HepG2 (cell line): ENCODE results near the gene LAMTOR2. TPM values are rescaled to one million over a fixed set of nuclear protein-coding genes. Genes with fewer than 3 reads are reported as not detected.

ENCODE experiments used
- ARID4A ChIP-seq: sonication (generic); formaldehyde crosslinking; IDR thresholded peaks from 2 replicates; pipeline ENCODE4 v1.5.0; 2020; ENCODE audit warnings: mild to moderate bottlenecking, missing genetic modification reagents, borderline replicate concordance
- GFI1 ChIP-seq: sonication (generic); formaldehyde crosslinking; IDR thresholded peaks from 2 replicates; pipeline ENCODE4 v1.5.0; 2020; ENCODE audit warnings: missing genetic modification reagents, mild to moderate bottlenecking, borderline replicate concordance
- IRX3 ChIP-seq: sonication (generic); formaldehyde crosslinking; IDR thresholded peaks from 2 replicates; pipeline ENCODE4 v1.8.1; 2023; ENCODE audit warnings: mild to moderate bottlenecking, low read depth, missing genetic modification reagents, borderline replicate concordance
- MAFF ChIP-seq: IDR thresholded peaks from 2 replicates; pipeline ENCODE4 v1.6.1; 2011; ENCODE audit warnings: low read depth, low read length, improper control_type of control experiment
- MATR3 ChIP-seq: sonication (generic); formaldehyde crosslinking; IDR thresholded peaks from 2 replicates; pipeline ENCODE4 v1.4.0; 2020; ENCODE audit warnings: missing genetic modification reagents
- NFIB ChIP-seq: sonication (generic); formaldehyde crosslinking; IDR thresholded peaks from 2 replicates; pipeline ENCODE4 v1.9.0; 2021; ENCODE audit warnings: missing genetic modification reagents, mild to moderate bottlenecking, borderline replicate concordance
- NR2F6 ChIP-seq, 2 experiments: IDR thresholded peaks; 2 replicates each; pipeline ENCODE4 v1.6.1; 2016; ENCODE audit warnings: antibody characterized with exemption in 1 of 2, mild to moderate bottlenecking in 1 of 2
- RBAK ChIP-seq: sonication (generic); formaldehyde crosslinking; IDR thresholded peaks from 2 replicates; pipeline ENCODE4 v1.5.1; 2020; ENCODE audit warnings: mild to moderate bottlenecking, missing genetic modification reagents
- RXRB ChIP-seq: IDR thresholded peaks from 2 replicates; pipeline ENCODE4 v1.6.1; 2016; ENCODE audit warnings: borderline replicate concordance, missing genetic modification reagents, missing compliant biosample characterization
- U2AF2 ChIP-seq: fragments of 200-400 bp; formaldehyde crosslinking; IDR thresholded peaks from 2 replicates; pipeline ENCODE4 v1.6.1; 2017; ENCODE audit warnings: low read depth, mild to moderate bottlenecking, low read length
- ZFP82 ChIP-seq: sonication (generic); formaldehyde crosslinking; IDR thresholded peaks from 2 replicates; pipeline ENCODE4 v1.5.1; 2020; ENCODE audit warnings: mild to moderate bottlenecking, missing genetic modification reagents, borderline replicate concordance
- ZNF101 ChIP-seq: sonication (generic); formaldehyde crosslinking; IDR thresholded peaks from 2 replicates; pipeline ENCODE4 v1.4.0; 2020; ENCODE audit warnings: mild to moderate bottlenecking, low read depth, missing genetic modification reagents, borderline replicate concordance
- ZNF326 ChIP-seq: sonication (generic); formaldehyde crosslinking; IDR thresholded peaks from 2 replicates; pipeline ENCODE4 v1.4.0; 2020; ENCODE audit warnings: missing genetic modification reagents, borderline replicate concordance
- ZNF558 ChIP-seq: sonication (generic); formaldehyde crosslinking; IDR thresholded peaks from 2 replicates; pipeline ENCODE4 v1.9.0; 2022; ENCODE audit warnings: mild to moderate bottlenecking, missing genetic modification reagents, borderline replicate concordance
- ZNF567 ChIP-seq: sonication (generic); formaldehyde crosslinking; IDR thresholded peaks from 2 replicates; pipeline ENCODE4 v1.8.1; 2023; ENCODE audit warnings: mild to moderate bottlenecking, missing genetic modification reagents, borderline replicate concordance
- ZNF746 ChIP-seq: sonication (generic); formaldehyde crosslinking; IDR thresholded peaks from 2 replicates; pipeline ENCODE4 v1.8.0; 2022; ENCODE audit warnings: mild to moderate bottlenecking, missing genetic modification reagents
- polyA plus RNA-seq, 8 experiments: library from polyadenylated mRNA; depleted of rRNA in 3 of 8; stranded (reverse) in 7 of 8; unstranded in 1 of 8; fragments of >200 nt; fragmentation: Illumina TruSeq in 4 of 8; extraction: Trizol in 4 of 8; gene quantifications; 2 replicates each; pipeline versions ENCODE4 v1.2.1 to v1.2.3, GENCODE V29; 2011 to 2016; ENCODE audit warnings: low read depth in 4 of 8, missing spikeins in 1 of 8, mixed read lengths in 1 of 8; ENCODE audit not compliant: insufficient read depth in 1 of 8
- total RNA-seq, 5 experiments: library from RNA; depleted of rRNA; stranded (reverse); fragments of >200 nt; fragmentation: Illumina TruSeq; extraction: Trizol; gene quantifications; 2 replicates each; pipeline ENCODE4 v1.2.3, GENCODE V29; 2016; ENCODE audit warnings: low read depth in 1 of 5
- TF ChIP-seq, protein P1 (sequence below): sonication (generic); formaldehyde crosslinking; IDR thresholded peaks from 2 replicates; pipeline ENCODE4 v1.8.1; 2023; ENCODE audit warnings: mild to moderate bottlenecking, missing genetic modification reagents, borderline replicate concordance
- TF ChIP-seq, protein P2 (sequence below): sonication (generic); formaldehyde crosslinking; IDR thresholded peaks from 2 replicates; pipeline ENCODE4 v1.8.1; 2023; ENCODE audit warnings: mild to moderate bottlenecking, missing genetic modification reagents
- TF ChIP-seq, protein P3 (sequence below): sonication (generic); formaldehyde crosslinking; IDR thresholded peaks from 2 replicates; pipeline ENCODE4 v1.4.0; 2020; ENCODE audit warnings: missing genetic modification reagents
- TF ChIP-seq, protein P4 (sequence below): sonication (generic); formaldehyde crosslinking; IDR thresholded peaks from 2 replicates; pipeline ENCODE4 v1.5.0; 2020; ENCODE audit warnings: missing genetic modification reagents

The LAMTOR2 gene
- total and polyA plus RNA-seq, 2 of the 13 experiments (the other 11 are each of a cell fraction or from before 2014, with no cell fraction given) = 36.5 to 66.4 TPM

DNA sequence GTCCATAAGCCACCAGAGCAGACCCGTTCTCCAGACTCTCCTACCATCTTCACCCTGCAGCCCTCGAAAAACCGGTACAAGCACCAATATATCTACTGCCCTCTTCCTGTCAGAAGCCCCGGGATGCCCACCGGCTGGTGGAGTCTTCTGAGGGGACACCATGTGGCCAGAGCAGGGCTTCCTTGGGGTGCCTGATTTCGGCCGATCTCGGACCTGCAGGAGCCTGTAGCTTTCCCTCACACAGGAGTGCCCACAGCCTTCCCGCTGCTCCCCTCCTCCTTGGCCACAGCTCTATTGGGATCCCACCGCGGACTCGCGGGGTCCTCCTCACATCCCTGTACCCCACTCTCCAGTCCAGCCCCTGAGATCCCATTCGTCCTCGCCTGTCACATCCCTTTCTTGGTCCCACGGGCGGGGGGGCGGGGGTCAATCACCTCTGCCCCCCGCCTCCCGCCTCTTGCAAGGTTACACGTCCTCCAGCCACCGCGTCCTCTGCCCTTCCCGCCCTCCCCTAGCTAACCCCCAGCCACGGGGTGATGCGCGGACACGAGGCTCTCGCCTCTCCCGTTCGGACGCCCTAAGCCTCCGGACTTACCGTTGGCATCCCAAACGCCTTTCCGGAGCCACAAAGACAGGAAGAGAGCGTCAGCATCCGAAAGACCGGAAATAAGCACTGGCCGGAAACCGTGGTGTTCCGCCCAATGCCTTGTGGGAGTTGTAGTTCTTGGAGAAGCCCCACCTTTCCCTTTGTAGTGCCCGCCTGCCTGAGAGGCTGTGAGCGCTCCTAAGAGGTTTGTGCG, 34.1 kb upstream of the LAMTOR2 start, which contains the start of gene SSR2 (continued):
- no peak for TF ChIP-seq RBAK
- TF ChIP-seq NR2F6 (IDR thresholded peaks at IDR 0.05) = no peak
- peak; percentile 31; the same call in 1 of the 2 replicates for TF ChIP-seq NR2F6 (CRISPR knock-in tag; IDR thresholded peaks at IDR 0.05)
- no peak for TF ChIP-seq ZFP82 (CRISPR knock-in tag)
- TF ChIP-seq ZNF558 (CRISPR knock-in tag) = no peak
- no peak for TF ChIP-seq NFIB (CRISPR knock-in tag)
- TF ChIP-seq ARID4A (CRISPR knock-in tag) = peak; percentile 75; the same call in 1 of the 2 replicates
- no peak for TF ChIP-seq MAFF
- TF ChIP-seq, protein P1, sequence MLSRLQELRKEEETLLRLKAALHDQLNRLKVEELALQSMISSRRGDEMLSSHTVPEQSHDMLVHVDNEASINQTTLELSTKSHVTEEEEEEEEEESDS = no peak
- TF ChIP-seq RXRB (CRISPR knock-in tag) = peak; percentile 26; the same call in 1 of the 2 replicates
- no peak for TF ChIP-seq GFI1 (CRISPR knock-in tag)
- TF ChIP-seq ZNF567 (CRISPR knock-in tag) = no peak
- TF ChIP-seq ZNF746 (CRISPR knock-in tag) = no peak
- TF ChIP-seq ZNF326 (CRISPR knock-in tag) = no peak
- TF ChIP-seq, protein P2, sequence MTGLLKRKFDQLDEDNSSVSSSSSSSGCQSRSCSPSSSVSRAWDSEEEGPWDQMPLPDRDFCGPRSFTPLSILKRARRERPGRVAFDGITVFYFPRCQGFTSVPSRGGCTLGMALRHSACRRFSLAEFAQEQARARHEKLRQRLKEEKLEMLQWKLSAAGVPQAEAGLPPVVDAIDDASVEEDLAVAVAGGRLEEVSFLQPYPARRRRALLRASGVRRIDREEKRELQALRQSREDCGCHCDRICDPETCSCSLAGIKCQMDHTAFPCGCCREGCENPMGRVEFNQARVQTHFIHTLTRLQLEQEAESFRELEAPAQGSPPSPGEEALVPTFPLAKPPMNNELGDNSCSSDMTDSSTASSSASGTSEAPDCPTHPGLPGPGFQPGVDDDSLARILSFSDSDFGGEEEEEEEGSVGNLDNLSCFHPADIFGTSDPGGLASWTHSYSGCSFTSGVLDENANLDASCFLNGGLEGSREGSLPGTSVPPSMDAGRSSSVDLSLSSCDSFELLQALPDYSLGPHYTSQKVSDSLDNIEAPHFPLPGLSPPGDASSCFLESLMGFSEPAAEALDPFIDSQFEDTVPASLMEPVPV (CRISPR knock-in tag) = no peak; the same call in 1 of the 2 replicates
- TF ChIP-seq IRX3 = no peak
- TF ChIP-seq U2AF2 = no peak
- TF ChIP-seq, protein P3, sequence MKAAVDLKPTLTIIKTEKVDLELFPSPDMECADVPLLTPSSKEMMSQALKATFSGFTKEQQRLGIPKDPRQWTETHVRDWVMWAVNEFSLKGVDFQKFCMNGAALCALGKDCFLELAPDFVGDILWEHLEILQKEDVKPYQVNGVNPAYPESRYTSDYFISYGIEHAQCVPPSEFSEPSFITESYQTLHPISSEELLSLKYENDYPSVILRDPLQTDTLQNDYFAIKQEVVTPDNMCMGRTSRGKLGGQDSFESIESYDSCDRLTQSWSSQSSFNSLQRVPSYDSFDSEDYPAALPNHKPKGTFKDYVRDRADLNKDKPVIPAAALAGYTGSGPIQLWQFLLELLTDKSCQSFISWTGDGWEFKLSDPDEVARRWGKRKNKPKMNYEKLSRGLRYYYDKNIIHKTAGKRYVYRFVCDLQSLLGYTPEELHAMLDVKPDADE = no peak
- TF ChIP-seq ZNF101 (CRISPR knock-in tag) = no peak
- TF ChIP-seq, protein P4, sequence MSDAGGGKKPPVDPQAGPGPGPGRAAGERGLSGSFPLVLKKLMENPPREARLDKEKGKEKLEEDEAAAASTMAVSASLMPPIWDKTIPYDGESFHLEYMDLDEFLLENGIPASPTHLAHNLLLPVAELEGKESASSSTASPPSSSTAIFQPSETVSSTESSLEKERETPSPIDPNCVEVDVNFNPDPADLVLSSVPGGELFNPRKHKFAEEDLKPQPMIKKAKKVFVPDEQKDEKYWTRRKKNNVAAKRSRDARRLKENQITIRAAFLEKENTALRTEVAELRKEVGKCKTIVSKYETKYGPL (CRISPR knock-in tag) = no peak
- TF ChIP-seq MATR3 (CRISPR knock-in tag) = no peak
